NOMO-1 (cell line): Measurements from ENCODE around the gene FAM76B.

Experiments
- DNase-seq, 2 experiments: peaks; one replicate each; lab custom pipeline; 2025; ENCODE audit not compliant: unreplicated experiment in 2 of 2; lab: John Stamatoyannopoulos, UW

The FAM76B gene

DNA sequence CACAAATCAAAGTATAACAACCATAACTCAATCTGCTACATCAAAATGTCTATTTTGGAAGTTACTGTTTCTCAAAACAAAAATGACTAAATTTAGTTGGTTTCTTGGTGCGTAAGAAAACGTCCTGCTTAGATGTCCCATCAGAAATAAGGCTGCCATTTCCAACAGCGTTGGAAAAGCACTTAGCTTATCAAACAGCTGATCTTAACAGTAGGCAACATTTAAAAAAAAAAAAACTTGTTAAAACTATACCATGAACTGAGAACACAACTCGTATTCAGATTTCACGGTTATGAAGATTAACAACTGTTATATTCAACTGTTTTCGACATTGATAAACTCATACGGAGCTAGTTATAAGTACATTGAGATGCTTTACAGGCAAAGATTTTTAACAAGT lies 3.1 kb upstream of the FAM76B start:
- DNase-seq, result no peak

DNA sequence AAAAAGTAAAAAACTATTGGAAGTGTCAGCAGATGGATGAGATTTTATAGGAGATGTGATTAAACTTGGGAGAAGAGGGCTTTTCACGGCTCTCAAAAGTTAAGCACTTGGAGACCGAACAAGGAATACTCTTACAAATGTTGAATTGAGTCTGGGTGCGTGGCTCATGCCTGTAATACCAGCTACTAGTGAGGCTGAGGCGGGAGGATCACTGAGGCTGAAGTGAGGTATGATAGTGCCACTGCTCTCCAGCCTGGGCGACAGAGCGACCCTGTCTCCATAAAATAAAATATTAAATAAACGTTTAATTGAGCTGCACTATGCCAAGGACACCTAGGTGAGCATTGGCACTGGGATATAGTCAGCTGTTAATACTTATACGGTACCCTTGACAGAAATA lies 2.6 kb upstream of the FAM76B start:
- DNase-seq, result no peak

DNA sequence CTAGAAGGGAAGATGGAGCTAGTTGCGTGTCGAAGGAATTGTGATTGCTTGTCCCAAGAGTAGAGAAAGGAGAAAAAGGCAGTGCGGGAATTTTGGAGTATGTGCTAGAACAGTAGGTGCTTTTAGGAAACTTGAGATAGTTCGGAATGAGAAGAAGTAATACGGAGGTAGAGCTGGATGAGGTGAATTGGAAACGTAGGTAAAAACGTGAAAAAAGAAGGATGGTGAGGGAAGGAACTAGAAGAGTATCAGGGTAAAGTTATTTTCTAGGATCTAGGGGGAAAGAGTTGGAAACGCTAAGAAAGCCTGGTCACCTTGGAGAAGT lies 2.1 kb upstream of the FAM76B start:
- no peak for DNase-seq

DNA sequence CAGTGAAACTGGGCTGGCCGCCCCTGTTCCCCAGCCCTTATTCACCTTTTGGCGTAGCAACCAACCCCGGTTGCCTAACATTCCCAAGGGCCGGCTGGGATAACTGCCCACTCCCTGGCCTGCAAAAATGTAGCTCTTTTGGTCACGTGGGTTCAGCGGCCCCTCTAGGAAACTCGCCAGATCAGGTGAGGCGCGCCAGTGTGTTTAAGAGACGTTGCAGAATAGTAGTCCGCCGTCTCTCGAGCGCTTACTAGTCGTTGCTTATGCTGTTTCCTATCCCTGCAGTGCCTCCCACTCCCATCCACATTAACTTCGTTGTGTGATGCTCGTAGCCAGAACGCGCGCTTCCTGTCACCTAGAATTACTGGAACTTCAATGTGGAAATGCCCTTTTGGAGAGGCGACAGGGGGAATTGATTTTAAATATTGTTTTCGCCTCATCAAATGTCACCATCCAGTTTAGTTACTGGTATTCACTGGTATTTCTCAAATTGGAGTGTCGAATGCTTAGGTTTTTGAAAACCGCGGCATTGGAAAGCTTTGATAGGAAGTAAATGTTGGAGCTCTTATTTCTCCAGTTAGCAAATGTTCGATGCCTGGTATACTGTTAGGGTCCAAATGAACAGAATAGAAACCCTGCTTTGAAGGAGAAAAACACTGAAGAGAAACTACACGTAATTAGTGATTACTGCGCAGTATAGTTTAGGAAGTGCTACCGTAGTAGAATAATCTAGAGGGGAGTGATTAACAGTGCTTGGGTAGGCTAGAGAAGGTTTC lies 1.5 kb upstream of the FAM76B start:
- DNase-seq, result peak; percentile 34 to 44

DNA sequence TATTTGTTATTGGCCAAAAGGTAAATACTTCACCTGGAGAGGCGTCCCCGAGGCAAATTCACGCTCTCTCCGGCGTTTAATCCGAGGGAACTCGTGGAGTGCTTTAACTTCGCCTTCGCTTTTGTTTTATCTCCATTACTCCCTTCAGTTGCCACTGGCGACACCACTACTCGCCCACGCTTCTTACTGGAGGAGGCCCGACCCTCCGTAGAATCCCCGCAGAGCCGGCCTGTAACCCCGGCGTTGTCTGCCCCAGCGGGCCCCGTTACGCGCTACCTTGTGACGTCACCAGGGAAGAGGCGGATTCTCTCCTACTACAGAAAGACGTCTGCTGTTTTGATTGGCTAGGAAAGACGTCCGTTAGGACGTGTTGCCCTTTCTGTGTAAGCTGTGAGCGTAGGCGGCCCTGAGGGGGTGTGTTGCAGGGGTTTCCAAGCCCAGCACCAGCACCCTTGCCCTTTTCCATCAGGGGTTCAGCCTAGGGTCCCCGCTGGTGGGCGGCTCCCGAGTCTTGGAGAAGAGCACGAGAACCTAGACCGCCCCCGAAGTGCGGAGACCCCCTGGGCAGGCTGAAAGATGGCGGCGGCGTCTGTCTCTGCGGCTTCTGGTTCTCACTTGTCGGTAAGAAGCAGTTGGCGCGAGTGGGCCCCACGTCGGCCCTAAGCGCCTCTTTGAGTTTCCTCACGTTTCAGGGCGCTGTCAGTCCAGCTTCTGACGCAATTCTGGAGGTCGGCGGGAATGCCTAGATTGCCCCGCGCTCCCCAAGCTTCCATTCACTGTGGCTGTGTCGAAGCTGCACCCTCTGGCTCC lies 746 bp upstream of the FAM76B start, which contains the start of gene CEP57:
TSS of gene CEP57 (plus strand) at position 376 of the 810 bp plus-strand sequence. CDS start at position 577, 201 bp downstream.
- DNase-seq, result peak; percentile 89 to 95

DNA sequence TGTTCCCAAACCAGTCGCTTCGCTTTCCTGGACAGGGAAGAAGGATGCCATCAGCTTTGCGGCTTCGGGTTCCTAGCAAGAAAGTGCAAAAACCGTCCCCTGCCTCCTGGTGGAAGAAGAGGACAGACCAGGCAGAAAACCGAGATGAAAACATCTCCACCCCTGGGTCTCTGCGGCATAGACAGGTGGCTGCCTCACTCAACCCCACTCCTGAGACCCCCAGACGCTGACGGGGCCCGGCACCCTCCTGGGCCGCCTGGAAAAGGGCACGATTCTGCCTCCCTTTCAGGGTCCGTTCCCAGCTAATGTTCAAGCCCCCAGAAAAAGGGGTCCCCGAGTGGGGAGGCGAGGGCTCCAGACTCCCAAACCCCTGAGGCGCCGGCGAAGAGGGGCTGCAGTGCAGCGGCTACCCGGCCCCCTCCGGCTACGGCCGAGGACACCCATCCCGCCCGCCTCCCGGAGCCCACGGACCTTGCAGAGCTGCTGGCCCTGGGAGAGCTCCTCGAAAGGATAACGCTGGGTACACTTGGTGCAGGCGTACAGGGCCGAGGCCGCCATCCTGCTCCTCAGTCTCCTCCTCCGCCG lies 569 bp downstream of the FAM76B start:
- DNase-seq, result peak in 1 of 2 experiments; percentile 6

DNA sequence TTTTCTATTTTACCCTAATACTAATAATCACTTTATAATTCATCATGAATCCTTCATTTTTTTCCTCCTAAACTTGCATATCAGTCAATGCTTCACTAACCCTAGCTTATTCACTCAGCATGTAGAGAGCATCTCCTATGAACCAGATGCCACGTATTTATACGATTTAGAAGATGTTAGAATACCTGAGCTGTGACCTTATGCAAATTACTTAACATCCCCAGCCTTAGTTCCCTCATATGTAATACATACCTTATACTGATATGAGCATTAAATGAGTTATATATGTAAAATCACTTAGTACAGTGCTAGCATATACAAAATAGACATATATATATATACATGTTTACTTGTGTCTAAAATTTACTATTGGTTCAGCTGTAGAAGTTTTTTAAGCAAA lies 9.0 kb downstream of the FAM76B start:
- DNase-seq, result no peak

DNA sequence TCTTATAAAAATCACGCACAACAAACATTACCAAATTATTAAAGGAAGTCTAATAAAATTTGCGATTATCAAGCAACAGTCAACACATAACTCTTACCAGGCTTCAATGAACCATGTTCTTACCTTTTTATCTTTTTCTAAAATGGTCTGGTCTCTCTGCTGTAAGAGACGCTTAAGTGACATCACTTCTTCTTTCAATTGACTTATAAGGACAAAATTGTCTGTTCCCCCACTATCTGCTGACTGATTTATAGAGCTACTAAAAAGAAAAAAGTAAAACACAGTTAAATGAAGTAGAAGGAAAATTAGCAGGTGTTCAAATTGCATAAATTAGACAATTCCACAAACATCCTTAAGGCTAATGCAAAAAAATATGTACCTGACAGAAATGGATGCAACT lies 10.9 kb downstream of the FAM76B start:
- peak in 1 of 2 experiments; percentile 1 for DNase-seq

DNA sequence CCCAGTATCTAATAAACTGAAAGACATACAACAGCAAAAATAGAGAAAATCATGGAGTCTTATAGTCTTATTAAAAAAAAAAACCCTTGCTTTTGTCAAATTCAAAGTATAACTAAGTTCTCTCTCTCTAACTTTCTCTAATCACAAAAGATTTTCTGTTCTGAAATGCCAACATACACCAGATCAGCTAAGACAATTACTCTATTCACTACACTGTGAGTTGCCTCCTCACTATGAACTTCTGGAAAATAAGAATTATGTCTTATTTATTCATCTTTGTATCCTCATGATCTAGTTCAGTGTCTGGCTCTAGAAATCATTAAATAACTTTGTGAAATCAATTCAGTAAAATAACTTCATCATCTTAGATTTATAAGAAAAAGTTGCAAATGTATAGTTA lies 12.7 kb downstream of the FAM76B start:
- no peak for DNase-seq

DNA sequence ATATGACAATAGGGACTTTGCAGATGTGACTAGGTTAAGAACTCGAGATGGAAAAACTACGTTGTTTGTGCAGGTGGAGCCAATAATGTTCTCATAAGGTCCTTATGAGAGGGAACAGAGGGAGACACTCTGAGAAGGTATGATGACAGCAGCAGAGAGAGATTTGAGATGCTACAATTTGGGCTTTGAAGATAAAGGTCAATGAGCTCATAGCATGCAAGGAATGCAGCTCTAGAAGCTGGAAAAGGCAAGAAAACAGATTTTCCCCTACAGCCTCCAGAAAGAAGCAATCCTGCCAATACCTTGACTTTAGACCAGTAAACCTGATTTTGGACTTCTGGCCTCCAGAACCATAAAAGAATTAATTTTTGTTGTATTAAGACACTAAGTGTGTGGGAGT lies 21.1 kb downstream of the FAM76B start:
- DNase-seq, result no peak

DNA sequence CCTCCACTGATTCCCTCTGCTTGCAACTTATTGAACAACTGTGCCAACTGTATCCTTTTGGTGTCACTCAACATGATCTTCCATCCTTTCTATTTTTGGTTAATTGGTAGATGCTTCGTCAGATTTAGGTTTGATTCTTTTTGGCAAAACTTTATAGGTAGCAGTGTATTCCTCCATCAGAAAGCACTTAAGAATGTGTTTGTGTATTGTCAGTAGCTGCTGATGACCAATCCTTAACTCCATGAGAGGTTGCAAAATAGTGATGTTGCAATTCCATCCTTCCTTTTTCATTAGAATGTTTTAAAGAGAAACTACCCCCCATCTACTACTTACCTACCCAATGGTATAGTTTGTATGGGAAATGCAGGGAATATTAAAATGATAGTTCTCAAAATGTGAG lies 22.1 kb downstream of the FAM76B start:
- peak in 1 of 2 experiments; percentile 54 for DNase-seq

DNA sequence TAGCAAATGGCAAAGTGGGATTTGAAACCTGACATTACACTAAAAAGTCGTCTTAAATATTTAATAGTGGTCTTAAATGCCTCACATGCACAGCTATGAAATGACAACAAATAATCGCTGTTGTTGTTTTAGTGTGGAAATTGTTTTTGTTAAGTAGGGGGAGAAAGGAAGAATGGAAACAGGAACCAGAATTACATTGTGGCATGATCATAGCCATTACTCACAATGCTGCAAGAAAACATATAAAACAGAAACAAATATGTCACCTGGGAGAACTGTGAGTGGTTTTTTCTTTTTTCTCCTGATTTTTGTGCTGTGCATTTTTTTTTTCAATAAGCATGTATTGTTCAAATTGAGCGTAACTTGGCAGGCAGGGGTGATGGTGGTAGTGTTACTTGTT lies 22.9 kb downstream of the FAM76B start:
- peak in 1 of 2 experiments; percentile 52 for DNase-seq

DNA sequence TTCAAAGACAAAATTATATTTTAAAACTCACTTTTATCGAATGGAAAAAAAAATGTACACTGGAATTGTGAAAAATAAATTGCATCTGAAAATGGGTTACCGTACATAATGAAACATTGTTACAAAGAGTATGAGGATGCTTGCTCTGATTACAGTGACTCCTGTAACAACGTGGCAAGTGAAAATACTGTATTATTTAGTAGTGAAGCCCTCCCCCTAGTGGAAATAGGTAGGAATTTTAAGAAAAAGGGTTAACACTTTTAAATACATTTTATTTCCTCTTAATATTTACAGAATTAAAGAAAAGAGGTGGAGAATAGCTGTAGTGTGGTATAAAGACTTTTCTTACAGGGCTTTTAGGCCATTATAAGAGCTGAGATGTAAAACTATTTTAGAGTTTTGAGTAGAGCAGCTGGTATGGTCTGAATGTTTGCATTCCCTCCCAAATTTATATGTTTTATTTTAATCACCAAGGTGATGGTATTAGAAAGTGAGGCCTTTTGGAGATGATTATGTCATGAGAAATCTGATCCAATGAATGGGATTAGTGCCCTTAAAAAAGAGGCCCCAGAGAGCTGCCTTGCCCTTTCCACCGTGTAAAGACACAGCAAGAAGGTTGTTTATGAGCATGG lies 25.2 kb downstream of the FAM76B start:
- DNase-seq, result peak in 1 of 2 experiments; percentile 61

DNA sequence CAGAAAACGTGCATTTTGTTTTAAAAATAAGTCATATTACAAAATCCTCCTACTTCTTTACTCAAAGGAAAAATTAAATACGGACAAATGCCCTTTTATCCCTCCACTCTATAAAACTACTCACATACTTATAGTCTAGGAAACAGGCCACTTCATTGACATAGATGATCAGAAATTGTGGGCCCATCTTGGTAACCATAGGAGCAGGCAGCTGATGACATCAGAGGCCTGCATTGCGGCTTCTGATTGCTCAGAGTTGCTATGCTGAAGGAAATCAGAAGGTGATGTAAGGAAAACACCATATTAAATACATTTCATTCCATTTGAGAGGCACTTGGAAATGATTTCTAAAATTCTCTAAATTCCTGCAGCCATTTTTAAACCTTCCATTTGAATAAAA lies 27.0 kb downstream of the FAM76B start:
- DNase-seq, result no peak

DNA sequence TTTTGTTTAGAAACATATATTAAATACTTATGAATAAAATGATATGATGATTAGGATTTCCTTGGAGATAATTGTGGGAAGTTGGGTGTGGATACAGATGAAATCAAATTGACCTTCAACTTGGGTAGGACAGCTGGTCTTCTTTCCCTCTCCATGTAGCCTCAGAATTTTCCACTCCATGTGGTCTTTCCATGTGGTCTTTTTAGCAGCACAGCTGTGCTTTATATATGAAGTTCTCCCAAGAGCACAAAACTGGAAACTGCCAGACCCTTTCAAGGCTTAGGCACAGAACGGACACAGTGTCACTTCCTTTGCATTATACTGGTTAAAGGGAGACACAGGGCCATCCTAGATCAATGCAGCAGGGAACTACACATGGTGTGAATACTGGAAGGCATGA lies 28.6 kb downstream of the FAM76B start:
- no peak for DNase-seq

DNA sequence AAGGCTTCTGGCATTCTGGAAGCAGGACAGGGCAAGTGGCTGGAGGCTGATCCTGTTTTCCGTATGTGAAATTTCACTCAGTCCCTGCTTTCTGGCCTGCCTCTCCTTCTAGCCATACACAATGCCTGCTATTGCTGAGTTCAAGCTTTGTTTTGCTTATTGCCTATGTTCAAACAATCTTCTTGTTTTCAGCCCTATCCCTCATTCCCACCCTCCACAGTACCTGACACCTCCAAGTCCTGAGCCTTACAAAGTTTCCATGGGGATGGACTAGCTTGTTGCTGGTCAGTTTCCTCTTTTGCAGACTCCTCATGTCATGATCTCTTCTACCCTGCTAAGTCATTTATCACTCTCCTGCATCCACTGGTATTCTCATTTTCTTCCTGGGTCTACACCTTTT lies 38.1 kb downstream of the FAM76B start:
- no peak for DNase-seq

DNA sequence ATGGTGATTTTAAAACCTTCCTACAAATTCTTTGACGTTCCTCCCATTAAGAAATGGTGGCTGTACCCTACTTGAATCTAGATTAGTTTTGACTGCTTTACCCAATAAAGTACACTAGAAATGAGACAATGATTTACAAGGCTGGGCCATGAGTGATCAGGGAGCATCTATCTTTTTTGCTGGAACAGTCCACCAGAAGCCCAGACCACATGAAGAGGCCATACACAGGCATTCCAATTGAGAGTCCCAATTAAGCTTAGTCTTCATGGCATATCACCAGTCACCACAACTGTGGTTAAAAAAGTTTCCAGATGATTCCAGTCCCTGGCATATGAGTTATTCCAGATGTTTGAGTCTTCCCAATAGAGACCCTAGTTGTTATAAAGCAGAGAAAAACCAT lies 39.5 kb downstream of the FAM76B start:
- no peak for DNase-seq

DNA sequence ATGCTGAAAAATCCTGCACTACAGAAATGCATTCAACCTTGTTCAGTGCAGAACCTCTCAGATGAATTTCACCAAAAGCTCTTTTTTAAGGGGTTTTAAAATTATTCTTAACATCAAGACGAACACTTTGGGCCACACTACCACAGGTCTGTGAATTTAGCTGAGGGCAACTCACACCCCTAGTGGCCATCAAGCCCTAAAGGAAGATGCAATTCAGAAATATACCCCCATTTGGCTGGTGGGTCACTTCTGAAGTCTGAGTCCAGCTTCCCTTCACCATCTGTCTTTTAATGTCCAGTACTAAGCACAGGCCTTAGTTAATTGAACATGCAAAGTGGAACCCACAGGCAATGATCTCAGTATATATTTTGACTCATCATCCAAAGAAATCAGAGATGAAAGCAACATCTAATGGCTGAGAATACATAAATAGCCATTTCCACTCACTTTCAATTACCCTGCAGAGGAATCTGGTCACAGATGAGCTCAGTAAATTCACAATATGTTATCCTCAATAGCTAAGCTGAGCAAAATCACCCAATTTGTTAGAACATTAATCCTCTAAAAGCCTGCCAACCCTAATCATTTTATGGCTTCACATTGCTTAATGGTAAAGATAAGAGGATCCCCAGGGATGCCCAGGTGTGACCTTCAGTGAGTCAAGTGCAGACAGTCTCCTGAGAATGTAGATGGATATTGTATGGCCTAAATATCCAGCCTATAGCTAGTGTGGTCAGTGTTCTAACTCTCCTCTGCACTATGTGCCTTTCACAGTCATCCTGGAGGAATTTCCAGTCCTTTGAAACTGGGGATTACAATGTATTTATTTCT lies 50.3 kb downstream of the FAM76B start:
- no peak for DNase-seq

DNA sequence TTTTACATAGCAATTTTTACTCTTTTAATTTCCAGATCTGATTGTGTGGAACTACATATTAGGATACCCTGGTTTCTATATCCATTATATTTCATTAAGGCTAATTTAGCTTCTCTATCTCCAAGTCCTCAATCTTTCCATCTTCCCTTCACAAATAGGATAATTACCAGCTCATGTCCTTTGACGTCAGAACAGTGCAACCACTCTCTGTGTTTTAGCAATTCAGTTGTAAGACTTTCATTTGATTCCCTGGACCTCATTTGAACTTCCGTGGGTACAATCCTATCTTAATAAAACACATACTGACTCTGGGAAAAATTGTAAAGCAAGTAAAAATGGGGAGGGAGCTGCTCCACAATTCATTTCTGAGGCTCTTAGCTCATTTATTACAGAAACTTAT lies 52.8 kb downstream of the FAM76B start:
- DNase-seq, result no peak

DNA sequence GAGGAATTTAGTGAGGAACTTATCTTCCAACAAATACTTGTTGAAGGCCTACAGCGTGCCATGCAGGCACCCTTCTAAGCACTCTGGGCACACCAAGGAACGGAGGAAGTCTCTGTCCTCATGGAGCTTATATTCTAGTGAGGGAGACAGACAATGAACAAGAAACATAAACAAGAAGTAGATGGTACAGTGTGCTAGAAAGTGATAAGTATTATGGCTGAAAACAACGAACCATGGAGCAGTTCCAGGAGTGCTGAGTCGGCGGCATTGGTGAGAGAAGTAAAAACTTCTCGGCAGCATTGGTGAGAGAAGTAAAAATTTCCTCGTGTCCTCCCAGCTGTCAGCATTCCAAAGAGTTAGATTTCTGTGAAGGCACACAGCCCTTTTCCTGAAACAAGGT lies 53.2 kb downstream of the FAM76B start:
- no peak for DNase-seq
